LHCN-M2 (cell line): ENCODE data around the gene RAPGEF6. TPM values are rescaled to one million over a fixed set of nuclear protein-coding genes. Genes with fewer than 3 reads are reported as not detected.

Source experiments
- DNase-seq: peaks from one replicate; pipeline ENCODE4 v3.0.0-alpha.2; 2012; ENCODE audit warnings: low read depth
- total RNA-seq: library from RNA; depleted of rRNA; stranded (reverse); fragments of >200 nt; gene quantifications from 2 replicates; pipeline ENCODE4 v1.2.3, GENCODE V29; 2014

RAPGEF6 gene
- total RNA-seq, 1 experiment from 2014 or later, result 12.4 TPM

- no peak for DNase-seq
Observed at GRCh38 chr5:131548176-131548575, 86.9 kb downstream of the RAPGEF6 start.

GRCh38 chr5:131545845-131546244, 89.2 kb downstream of the RAPGEF6 start:
- peak; percentile 68 for DNase-seq

- no peak for DNase-seq
Observed at GRCh38 chr5:131542723-131543122, 92.3 kb downstream of the RAPGEF6 start.

- DNase-seq, result no peak
Observed at GRCh38 chr5:131541762-131542161, 93.3 kb downstream of the RAPGEF6 start.

GRCh38 chr5:131541071-131541470, 94.0 kb downstream of the RAPGEF6 start:
- no peak for DNase-seq

GRCh38 chr5:131539251-131539650, 95.8 kb downstream of the RAPGEF6 start:
- DNase-seq, result no peak

- peak; percentile 75 for DNase-seq
Observed at GRCh38 chr5:131538177-131538593, 96.8 kb downstream of the RAPGEF6 start.

GRCh38 chr5:131536850-131537448, 98.1 kb downstream of the RAPGEF6 start:
- no peak for DNase-seq

- DNase-seq, result peak; percentile 67
Observed at GRCh38 chr5:131536211-131536826, 98.7 kb downstream of the RAPGEF6 start.

GRCh38 chr5:131534974-131535373, 100.1 kb downstream of the RAPGEF6 start:
- no peak for DNase-seq

- DNase-seq, result no peak
Observed at GRCh38 chr5:131533836-131534235, 101.2 kb downstream of the RAPGEF6 start.

- DNase-seq, result no peak
Observed at GRCh38 chr5:131532031-131532640, 102.9 kb downstream of the RAPGEF6 start.

GRCh38 chr5:131530706-131531331, 104.2 kb downstream of the RAPGEF6 start:
- no peak for DNase-seq

GRCh38 chr5:131528682-131529081, 106.3 kb downstream of the RAPGEF6 start:
- DNase-seq, result no peak

GRCh38 chr5:131525805-131526204, 109.2 kb downstream of the RAPGEF6 start:
- no peak for DNase-seq

GRCh38 chr5:131524431-131524830, 110.6 kb downstream of the RAPGEF6 start:
- DNase-seq, result no peak

- DNase-seq, result no peak
Observed at GRCh38 chr5:131523500-131524185, 111.4 kb downstream of the RAPGEF6 start.

- DNase-seq, result no peak
Observed at GRCh38 chr5:131521252-131521651, 113.8 kb downstream of the RAPGEF6 start.

- DNase-seq, result no peak
Observed at GRCh38 chr5:131515348-131515747, 119.7 kb downstream of the RAPGEF6 start.

GRCh38 chr5:131514316-131515283, 120.4 kb downstream of the RAPGEF6 start:
- peak; percentile 31 for DNase-seq

- no peak for DNase-seq
Observed at GRCh38 chr5:131513780-131514179, 121.2 kb downstream of the RAPGEF6 start.
